HG02884 (cell line): Measurements from ENCODE around the gene MAMDC2.
"Not testable (repeated sequence)": the region's sequence is repeated elsewhere in the genome, so short reads cannot be mapped to it uniquely, and the experiment has no call there.

Experiments used
- ATAC-seq: cut with Tn5 transposase; IDR thresholded peaks from one replicate; pipeline ENCODE4 v1.9.1; 2021; ENCODE audit warnings: mild to moderate bottlenecking, moderate library complexity; ENCODE audit not compliant: unreplicated experiment

The MAMDC2 gene

DNA sequence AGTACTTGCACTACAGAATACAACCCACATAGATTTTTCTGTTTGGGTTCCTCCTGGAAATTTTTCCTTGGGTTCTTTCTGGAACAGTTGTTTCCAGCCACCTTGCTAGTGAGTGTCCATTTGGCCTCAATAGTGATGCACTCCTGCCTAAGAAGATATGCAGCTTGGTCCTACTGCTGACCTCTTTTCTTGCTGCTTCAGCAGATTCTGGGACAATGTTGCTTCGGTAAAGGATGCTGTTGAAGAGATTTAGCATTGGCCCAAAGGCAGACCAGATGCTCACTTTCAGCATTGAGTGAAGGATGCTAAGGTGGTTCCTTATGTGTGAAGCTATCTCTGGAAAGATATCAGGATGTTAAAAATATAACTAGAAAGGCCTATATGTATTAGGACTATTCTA, 128.9 kb downstream of the MAMDC2 start:
- ATAC-seq, result no peak

GRCh38 chr9:70177121-70177520, 133.5 kb downstream of the MAMDC2 start:
- no peak for ATAC-seq

DNA sequence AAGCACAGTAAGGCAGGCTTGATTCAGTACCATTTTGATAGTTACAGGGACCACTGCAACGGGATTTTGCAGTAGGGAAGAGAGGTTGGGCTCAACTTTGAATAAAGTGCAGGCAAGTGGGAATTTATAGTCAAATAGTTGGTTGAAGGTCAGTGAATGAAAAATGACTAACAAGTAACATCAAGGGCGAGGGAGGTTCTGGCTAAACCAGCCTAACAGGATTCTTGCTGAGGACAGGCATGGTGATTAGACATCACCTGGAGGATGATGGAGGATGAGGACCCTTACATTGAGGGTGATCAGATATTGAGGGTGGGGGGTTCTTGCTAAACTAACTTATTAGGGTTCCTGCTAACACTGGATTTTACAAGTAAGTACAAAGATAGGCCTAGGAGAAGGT, 149.1 kb downstream of the MAMDC2 start:
- no peak for ATAC-seq

GRCh38 chr9:70195456-70195855, 151.8 kb downstream of the MAMDC2 start:
- no peak for ATAC-seq

- no peak for ATAC-seq
Observed at GRCh38 chr9:70197216-70198044, 153.8 kb downstream of the MAMDC2 start.

DNA sequence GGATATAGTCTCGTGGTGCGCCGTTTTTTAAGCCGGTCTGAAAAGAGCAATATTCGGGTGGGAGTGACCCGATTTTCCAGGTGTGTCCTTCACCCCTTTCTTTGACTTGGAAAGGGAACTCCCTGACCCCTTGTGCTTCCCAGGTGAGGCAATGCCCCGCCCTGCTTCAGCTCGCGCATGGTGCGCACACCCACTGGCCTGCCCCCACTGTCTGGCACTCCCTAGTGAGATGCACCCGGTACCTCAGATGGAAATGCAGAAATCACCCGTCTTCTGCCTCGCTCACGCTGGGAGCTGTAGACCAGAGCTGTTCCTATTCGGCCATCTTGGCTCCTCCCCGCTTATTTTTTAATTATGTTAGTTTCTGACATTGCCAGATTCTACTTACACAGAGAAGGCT, 161.1 kb downstream of the MAMDC2 start:
- ATAC-seq, result not testable (repeated sequence)

- no peak for ATAC-seq
Observed at GRCh38 chr9:70205366-70206020, 161.8 kb downstream of the MAMDC2 start.

- ATAC-seq, result no peak
Observed at GRCh38 chr9:70217029-70217428, 173.4 kb downstream of the MAMDC2 start.

- no peak for ATAC-seq
Observed at GRCh38 chr9:70218767-70219166, 175.1 kb downstream of the MAMDC2 start.

- ATAC-seq, result no peak
Observed at GRCh38 chr9:70220216-70220615, 176.6 kb downstream of the MAMDC2 start.

- no peak for ATAC-seq
Observed at GRCh38 chr9:70222354-70222753, 178.7 kb downstream of the MAMDC2 start.

GRCh38 chr9:70228118-70228517, 184.5 kb downstream of the MAMDC2 start:
- no peak for ATAC-seq

DNA sequence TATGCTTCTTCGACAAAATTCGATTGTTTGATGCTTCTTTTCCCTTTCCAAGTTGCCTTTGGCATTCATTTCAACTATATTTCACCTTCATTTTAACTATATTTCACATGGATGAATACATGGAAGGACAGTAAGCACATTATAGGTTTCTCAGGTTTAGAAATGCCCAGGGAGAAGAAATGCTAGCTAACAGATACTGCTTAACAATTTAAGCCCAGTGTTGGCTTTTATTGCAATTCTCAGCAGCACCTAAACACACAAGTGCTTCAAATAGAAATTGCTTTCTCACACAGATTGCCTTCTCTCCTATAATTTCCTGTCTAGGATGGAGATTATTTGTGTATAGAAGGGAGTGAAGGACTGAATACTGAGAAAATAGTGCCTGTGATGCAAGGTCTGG, 185.0 kb downstream of the MAMDC2 start:
- no peak for ATAC-seq

GRCh38 chr9:70229026-70229425, 185.4 kb downstream of the MAMDC2 start:
- ATAC-seq, result no peak

DNA sequence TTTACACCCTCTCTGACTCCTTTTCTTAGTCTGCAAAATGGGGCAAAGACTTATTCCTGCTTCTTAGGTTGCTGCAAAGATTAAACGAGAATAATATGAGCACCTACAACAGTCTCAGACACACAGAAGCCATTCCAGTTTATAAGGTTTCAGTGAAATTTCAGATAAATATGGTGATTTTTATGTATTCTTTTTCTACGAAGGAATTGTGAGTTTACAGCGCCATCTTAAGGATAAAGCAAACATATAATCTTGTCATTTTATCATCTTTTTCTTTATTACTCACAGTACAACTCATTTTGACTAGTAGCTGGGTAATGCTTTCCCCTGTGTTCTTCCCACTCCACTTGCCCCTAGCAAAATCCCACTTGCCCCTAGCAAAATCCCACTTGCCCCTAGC, 185.9 kb downstream of the MAMDC2 start:
- ATAC-seq, result no peak

DNA sequence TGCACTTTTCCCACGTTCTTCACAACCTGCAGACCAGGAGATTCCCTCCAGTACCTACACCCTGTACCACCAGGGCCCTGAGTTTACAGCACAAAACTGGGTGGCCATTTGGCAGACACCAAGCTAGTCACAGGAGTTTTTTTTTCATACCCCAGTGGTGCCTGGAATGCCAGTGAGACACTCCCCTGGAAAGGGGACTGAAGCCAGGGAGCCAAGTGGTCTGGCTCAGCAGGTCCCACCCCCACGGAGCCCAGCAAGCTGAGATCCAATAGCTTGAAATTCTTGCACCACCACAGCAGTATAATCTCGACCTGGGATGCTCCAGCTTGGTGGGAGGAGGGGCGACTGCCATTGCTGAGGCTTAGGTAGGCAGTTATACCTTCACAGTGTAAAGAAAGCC, 188.8 kb downstream of the MAMDC2 start:
- no peak for ATAC-seq

DNA sequence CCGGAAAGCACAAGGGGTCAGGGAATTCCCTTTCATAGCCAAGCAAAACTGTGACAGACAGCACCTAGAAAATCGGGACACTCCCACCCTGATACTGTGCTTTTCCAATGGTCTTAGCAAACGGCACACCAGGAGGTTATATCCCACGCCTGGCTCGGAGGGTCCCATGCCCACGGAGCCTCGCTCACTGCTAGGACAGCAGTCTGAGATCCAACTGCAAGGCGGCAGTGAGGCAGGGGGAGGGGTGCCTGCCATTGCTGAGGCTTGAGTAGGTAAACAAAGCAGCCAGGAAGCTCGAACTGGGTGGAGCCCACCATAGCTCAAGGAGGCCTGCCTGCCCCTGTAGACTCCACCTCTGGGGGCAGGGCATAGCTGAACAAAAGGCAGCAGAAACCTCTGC, 190.6 kb downstream of the MAMDC2 start:
- ATAC-seq, result not testable (repeated sequence)

DNA sequence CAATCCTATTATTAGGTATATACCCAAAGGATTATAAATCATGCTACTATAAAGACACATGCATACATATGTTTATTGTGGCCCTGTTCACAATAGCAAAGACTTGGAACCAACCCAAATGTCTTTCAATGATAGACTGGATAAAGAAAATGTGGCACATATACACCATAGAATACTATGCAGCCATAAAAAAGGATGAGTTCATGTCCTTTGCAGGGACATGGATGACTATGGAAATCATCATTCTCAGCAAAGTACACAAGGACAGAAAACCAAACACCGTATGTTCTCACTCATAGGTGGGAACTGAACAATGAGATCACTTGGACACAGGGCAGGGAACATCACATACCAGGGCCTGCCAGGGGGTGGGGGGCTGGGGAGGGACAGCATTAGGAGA, 202.3 kb downstream of the MAMDC2 start:
- not testable (repeated sequence) for ATAC-seq

GRCh38 chr9:70250221-70250620, 206.6 kb downstream of the MAMDC2 start:
- ATAC-seq, result no peak

GRCh38 chr9:70255486-70255885, 211.8 kb downstream of the MAMDC2 start:
- ATAC-seq, result no peak

GRCh38 chr9:70256123-70256551, 212.5 kb downstream of the MAMDC2 start:
- no peak for ATAC-seq

DNA sequence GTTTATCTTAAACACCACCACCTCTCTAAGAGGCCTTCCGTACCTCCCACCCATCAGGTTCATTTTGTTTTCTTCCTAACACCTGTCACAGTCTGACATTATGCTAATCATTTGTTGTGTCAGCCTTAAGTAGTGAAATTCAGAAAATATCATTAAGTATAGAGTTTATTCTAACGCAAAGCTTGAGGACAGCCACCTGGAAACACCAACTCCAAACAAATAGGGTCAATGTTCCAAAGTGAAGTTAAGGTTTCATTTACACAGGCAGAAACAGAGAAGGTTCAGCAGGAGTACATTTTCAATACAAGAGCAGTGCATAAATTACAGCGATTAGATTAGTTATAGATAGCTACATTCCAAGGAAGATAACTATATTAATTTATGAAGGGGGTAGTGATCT, 213.9 kb downstream of the MAMDC2 start:
- ATAC-seq, result no peak
